Fibroblast of gingiva (primary cell): ENCODE results near the gene SHISA6.

Source experiments
- DNase-seq: peaks from one replicate; pipeline ENCODE4 v3.0.0-alpha.2; 2011; ENCODE audit warnings: low read depth

The SHISA6 gene

DNA sequence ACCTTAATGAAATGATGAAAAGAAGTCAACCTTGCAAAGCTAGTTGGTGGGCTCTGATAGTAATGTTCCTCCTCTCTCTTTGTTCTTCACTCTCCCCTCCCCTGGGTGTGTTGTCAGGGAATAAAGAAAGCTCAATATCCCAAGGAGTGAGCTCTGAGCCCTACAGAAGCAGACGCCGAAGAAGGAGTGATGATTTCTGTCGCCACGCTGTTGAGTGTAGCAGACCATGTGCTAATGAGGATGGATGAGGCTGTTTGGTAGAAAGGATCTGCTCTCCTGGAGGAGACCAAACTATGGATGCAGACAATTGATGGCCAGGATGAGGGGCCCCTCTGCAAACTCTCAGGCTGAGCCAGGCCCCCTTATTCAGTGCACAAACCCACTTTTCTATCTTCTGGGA, 217.3 kb downstream of the SHISA6 start:
- no peak for DNase-seq

- no peak for DNase-seq
Observed at GRCh38 chr17:11459861-11460331, 218.9 kb downstream of the SHISA6 start.

- DNase-seq, result no peak
Observed at GRCh38 chr17:11461993-11462548, 221.1 kb downstream of the SHISA6 start.

GRCh38 chr17:11467639-11468038, 226.6 kb downstream of the SHISA6 start:
- DNase-seq, result no peak

GRCh38 chr17:11485336-11486100, 244.5 kb downstream of the SHISA6 start:
- no peak for DNase-seq

GRCh38 chr17:11486101-11486867, 245.3 kb downstream of the SHISA6 start:
- DNase-seq, result no peak

DNA sequence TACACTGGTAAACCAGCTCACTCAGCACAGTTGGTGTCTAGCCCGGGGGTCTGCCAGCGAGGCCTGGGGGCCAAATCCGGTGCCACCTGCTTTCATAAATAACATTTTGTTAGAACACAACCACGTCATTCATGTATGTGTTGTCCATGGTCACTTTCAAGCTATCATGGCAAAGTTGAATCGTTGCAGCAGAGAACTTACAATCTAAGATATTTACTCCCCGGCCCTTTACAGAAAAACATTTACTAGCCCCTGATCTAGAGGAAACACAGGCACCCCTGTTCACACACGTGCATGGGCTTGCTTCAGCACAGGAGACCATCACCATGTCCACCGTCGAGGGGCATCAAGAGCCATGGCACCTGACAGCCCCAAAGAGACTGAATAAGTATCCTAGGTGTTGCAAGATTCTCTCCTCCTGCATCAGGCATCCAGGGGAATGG, 245.9 kb downstream of the SHISA6 start:
- no peak for DNase-seq

GRCh38 chr17:11487469-11487868, 246.5 kb downstream of the SHISA6 start:
- no peak for DNase-seq

GRCh38 chr17:11488407-11488806, 247.4 kb downstream of the SHISA6 start:
- no peak for DNase-seq

- no peak for DNase-seq
Observed at GRCh38 chr17:11490171-11490755, 249.2 kb downstream of the SHISA6 start.

DNA sequence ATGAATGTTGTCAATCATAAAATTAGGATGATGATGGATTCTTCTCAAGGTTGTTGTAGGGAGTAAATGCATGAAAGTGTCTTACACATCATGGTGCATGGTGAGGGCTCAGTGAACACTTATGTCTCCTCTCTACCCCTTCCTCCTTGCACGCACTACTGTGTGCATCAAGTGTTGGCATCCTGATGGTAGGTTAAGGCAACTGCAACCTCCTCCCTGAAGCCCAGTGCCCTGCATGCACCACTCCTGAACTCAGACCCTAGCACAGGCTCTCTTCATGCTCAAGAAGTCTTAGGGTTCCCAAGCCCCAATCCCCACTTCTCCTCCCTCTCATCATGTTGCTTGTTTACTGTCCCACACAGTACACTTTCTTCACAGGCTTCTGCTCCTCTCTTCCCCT, 251.5 kb downstream of the SHISA6 start:
- DNase-seq, result no peak

GRCh38 chr17:11493936-11494335, 252.9 kb downstream of the SHISA6 start:
- DNase-seq, result no peak

DNA sequence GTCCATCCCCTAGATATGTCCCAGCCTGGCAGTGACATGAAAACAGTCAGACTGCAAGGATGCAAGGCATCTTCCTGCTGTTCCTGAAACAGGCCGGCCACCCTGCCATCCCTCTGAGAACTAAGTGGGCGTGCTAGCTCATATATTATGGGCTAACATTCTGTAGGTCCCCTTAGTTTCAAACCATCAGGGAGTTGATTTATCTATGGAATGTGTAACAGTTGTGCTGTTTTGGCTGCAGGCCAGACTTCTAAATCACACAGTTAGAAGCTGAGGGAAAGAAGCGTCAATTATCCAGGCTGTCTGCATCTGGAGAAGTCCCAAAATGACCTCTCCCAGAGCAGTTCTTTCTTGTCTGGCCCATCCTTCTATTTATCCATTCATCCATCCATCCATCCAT, 254.6 kb downstream of the SHISA6 start:
- DNase-seq, result no peak

GRCh38 chr17:11499881-11500280, 258.9 kb downstream of the SHISA6 start:
- DNase-seq, result no peak

DNA sequence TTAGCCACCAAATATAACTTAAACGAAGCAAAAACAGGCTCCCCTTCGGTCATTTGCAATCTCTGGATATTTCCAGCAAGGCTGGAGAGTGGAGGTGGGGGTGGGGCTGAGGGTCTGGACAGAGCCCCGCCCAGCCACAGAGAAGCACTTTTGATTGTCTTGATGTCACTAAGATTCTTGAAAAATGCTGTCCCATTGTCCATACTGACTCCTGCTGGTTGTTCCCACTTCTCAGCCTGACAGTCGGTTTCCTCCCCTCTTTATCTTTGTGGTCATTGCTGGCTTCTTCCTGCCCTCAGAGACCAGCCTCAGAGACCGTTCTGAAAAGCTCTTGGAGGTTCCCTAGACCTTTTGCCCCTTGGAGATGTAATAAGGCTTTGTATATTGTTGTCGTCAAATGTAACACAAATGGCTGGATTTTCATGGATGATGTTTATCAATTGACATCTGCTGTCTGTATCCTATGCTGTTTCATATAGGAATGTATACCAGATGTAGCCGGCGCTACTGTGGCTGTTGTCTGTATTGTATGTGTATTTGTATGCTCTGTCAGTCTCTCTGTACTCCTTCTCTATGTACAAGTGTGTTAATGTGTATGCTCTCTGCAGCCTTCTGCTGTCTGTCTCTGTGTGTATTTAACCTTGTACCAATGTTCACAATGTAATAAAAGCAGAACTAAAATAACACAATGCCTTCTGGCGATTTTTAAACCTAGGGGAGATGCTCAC, 262.5 kb downstream of the SHISA6 start:
- no peak for DNase-seq

DNA sequence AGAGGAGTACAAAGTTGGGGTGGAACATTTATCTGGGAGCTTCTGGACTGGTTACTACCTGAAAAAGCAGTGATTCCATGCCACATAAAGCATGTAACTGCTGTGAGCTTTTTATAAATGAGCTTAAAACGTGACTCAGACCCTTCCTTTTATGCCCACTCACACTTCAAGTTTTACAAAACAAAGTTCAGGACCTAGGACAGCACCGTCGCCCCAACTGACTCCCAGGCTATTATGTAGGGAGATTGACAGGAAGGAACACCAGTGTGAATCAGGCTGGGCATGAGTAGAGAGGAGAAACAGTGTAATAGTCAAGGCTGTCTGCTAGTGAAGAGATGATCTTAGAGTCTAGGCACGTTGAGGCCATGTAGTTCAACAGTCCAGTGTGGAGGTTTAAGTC, 265.6 kb downstream of the SHISA6 start:
- DNase-seq, result no peak

- DNase-seq, result no peak
Observed at GRCh38 chr17:11511696-11512095, 270.7 kb downstream of the SHISA6 start.

GRCh38 chr17:11514565-11514964, 273.6 kb downstream of the SHISA6 start:
- DNase-seq, result no peak

DNA sequence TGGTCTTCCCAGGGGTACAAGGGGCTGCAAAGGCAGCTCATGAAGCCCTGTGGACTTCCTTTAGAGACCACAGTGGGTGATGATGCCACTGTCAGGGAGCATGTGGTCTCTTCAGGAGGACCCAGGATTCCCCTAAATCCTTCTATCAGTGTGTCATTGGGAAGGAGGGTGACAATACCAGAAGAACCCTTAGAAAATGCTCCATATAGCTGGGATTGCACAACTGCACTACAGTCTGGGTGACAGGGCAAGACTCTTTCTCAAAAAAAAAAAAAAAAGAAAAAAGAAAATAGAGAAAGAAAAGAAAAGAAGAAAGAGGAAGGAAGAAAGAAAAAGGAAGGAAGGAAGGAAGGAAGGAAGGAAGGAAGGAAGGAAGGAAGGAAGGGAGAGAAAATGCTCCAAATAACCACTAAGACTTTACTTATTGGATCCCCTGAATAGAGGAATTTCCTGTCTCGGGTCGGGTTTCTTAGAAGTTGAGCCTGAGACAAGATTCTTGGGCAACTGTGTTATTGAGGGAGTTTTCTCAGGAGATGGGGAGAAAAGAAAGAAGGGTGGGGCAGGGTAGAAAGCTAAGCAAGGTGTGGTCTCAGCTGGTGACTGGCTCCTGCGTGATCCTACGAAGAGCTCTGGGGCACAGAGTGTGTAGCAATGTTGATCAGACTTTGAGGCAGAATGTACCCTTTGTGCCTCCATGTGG, 274.1 kb downstream of the SHISA6 start:
- no peak for DNase-seq

- no peak for DNase-seq
Observed at GRCh38 chr17:11515901-11516300, 274.9 kb downstream of the SHISA6 start.

GRCh38 chr17:11535231-11535630, 294.2 kb downstream of the SHISA6 start:
- DNase-seq, result no peak
